GM12878 (cell line): Measurements from ENCODE around the gene DNAJC11. TPM values are rescaled to one million over a fixed set of nuclear protein-coding genes. Genes with fewer than 3 reads are reported as not detected.

Experiments used
- EED ChIP-seq: sonication (generic); IDR thresholded peaks from 2 replicates; pipeline ENCODE4 v1.6.1; 2016; ENCODE audit warnings: antibody characterized with exemption, low read depth
- GATAD2B ChIP-seq: fragments of 450-650 bp; conservative IDR thresholded peaks from 2 replicates; pipeline ENCODE4 v1.6.1; 2017; ENCODE audit warnings: low read depth, mild to moderate bottlenecking, moderate library complexity
- HSF1 ChIP-seq: fragments of 150-350 bp; IDR thresholded peaks from 2 replicates; pipeline ENCODE4 v1.6.1; 2014; ENCODE audit warnings: mild to moderate bottlenecking, low read depth, low read length
- LARP7 ChIP-seq: fragments of 450-650 bp; IDR thresholded peaks from 2 replicates; pipeline ENCODE4 v1.6.1; 2017; ENCODE audit warnings: mild to moderate bottlenecking
- NFXL1 ChIP-seq: fragments of 450-650 bp; IDR thresholded peaks from 2 replicates; pipeline ENCODE4 v1.6.1; 2017; ENCODE audit warnings: antibody characterized with exemption, mild to moderate bottlenecking, borderline replicate concordance
- NR2C1 ChIP-seq: fragments of 450-650 bp; IDR thresholded peaks from 2 replicates; pipeline ENCODE4 v1.6.1; 2017; ENCODE audit warnings: antibody characterized with exemption, mild to moderate bottlenecking, moderate library complexity
- NR2C2 ChIP-seq: IDR thresholded peaks from 2 replicates; pipeline ENCODE4 v1.6.1; 2011; ENCODE audit warnings: borderline replicate concordance, low read depth; ENCODE audit not compliant: control insufficient read depth, insufficient read length
- RAD21 ChIP-seq: IDR thresholded peaks from 2 replicates; pipeline ENCODE4 v1.6.1; 2011; ENCODE audit warnings: mild to moderate bottlenecking, low read depth, low read length, moderate library complexity; ENCODE audit not compliant: insufficient read depth
- RAD51 ChIP-seq: fragments of 450-650 bp; IDR thresholded peaks from 2 replicates; pipeline ENCODE4 v1.6.1; 2016; ENCODE audit warnings: moderate library complexity, mild to moderate bottlenecking, inconsistent platforms
- SREBF2 ChIP-seq: IDR thresholded peaks from 2 replicates; pipeline ENCODE4 v1.6.1; 2012; ENCODE audit warnings: mild to moderate bottlenecking, low read length
- USF2 ChIP-seq: IDR thresholded peaks from 2 replicates; pipeline ENCODE4 v1.6.1; 2011; ENCODE audit warnings: low read depth, low read length, improper control_type of control experiment, borderline replicate concordance
- polyA plus RNA-seq, 11 experiments: library from polyadenylated mRNA; depleted of rRNA in 4 of 11; unstranded in 6 of 11; stranded (reverse) in 5 of 11; fragments of >200 nt; fragmentation: Nextera tagmentation in 4 of 11; fragmentation: Illumina TruSeq in 1 of 11; extraction: Ambion mirVana in 4 of 11; extraction: Trizol in 1 of 11; gene quantifications; 1 replicate in 1 of 11; 2 replicates in 10 of 11; pipeline versions ENCODE4 v1.2.1 to v1.2.3, GENCODE V29; 2011 to 2016; ENCODE audit warnings: inconsistent platforms in 2 of 11, missing spikeins in 2 of 11, low read depth in 1 of 11
- total RNA-seq, 4 experiments: library from RNA; depleted of rRNA in 3 of 4; stranded (reverse); fragments of >200 nt in 3 of 4; fragmentation: Illumina TruSeq in 1 of 4; extraction: Trizol in 1 of 4; gene quantifications; 2 replicates each; pipeline versions ENCODE4 v1.2.1 to v1.2.3, GENCODE V29; 2013 to 2021
- TF ChIP-seq, protein P1 (sequence below): IDR thresholded peaks from 2 replicates; pipeline ENCODE4 v1.6.1; 2012; ENCODE audit warnings: improper control_type of control experiment, low read depth, low read length; ENCODE audit not compliant: insufficient replicate concordance

The DNAJC11 gene
- total and polyA plus RNA-seq, 10 of the 15 experiments (the other 5 are each of a cell fraction or from before 2014, with no cell fraction given) = 5.0 to 58.8 (median 39.5) TPM

- TF ChIP-seq HSF1 (no peak), NR2C2 (no peak), RAD51 (no peak), RAD21 (no peak), USF2 (no peak), NR2C1 (no peak), NFXL1 (no peak), SREBF2 (no peak), GATAD2B (no peak), LARP7 (0 out of 2 replicates have a peak, but pooled peaks have one; percentile 67), EED (peak; percentile 48; the same call in 1 of the 2 replicates)
- TF ChIP-seq, protein P1, sequence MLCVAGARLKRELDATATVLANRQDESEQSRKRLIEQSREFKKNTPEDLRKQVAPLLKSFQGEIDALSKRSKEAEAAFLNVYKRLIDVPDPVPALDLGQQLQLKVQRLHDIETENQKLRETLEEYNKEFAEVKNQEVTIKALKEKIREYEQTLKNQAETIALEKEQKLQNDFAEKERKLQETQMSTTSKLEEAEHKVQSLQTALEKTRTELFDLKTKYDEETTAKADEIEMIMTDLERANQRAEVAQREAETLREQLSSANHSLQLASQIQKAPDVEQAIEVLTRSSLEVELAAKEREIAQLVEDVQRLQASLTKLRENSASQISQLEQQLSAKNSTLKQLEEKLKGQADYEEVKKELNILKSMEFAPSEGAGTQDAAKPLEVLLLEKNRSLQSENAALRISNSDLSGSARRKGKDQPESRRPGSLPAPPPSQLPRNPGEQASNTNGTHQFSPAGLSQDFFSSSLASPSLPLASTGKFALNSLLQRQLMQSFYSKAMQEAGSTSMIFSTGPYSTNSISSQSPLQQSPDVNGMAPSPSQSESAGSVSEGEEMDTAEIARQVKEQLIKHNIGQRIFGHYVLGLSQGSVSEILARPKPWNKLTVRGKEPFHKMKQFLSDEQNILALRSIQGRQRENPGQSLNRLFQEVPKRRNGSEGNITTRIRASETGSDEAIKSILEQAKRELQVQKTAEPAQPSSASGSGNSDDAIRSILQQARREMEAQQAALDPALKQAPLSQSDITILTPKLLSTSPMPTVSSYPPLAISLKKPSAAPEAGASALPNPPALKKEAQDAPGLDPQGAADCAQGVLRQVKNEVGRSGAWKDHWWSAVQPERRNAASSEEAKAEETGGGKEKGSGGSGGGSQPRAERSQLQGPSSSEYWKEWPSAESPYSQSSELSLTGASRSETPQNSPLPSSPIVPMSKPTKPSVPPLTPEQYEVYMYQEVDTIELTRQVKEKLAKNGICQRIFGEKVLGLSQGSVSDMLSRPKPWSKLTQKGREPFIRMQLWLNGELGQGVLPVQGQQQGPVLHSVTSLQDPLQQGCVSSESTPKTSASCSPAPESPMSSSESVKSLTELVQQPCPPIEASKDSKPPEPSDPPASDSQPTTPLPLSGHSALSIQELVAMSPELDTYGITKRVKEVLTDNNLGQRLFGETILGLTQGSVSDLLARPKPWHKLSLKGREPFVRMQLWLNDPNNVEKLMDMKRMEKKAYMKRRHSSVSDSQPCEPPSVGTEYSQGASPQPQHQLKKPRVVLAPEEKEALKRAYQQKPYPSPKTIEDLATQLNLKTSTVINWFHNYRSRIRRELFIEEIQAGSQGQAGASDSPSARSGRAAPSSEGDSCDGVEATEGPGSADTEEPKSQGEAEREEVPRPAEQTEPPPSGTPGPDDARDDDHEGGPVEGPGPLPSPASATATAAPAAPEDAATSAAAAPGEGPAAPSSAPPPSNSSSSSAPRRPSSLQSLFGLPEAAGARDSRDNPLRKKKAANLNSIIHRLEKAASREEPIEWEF = no peak
Measured at GRCh38 chr1:6612641-6613360, 88.8 kb downstream of the DNAJC11 start (continued).
